HepG2 (cell line): ENCODE data around the gene SRXN1. TPM values are rescaled to one million over a fixed set of nuclear protein-coding genes. Genes with fewer than 3 reads are reported as not detected.

ENCODE experiments used
- DMTF1 ChIP-seq: sonication (generic); formaldehyde crosslinking; IDR thresholded peaks from 2 replicates; pipeline ENCODE4 v1.4.0; 2020; ENCODE audit warnings: mild to moderate bottlenecking, missing genetic modification reagents
- HMG20A ChIP-seq: IDR thresholded peaks from 2 replicates; pipeline ENCODE4 v1.6.1; 2016; ENCODE audit warnings: borderline replicate concordance
- HNF4A ChIP-seq: sonication (generic); formaldehyde crosslinking; IDR thresholded peaks from 2 replicates; pipeline ENCODE4 v1.4.0; 2020; ENCODE audit warnings: missing genetic modification reagents
- IRX3 ChIP-seq: sonication (generic); formaldehyde crosslinking; IDR thresholded peaks from 2 replicates; pipeline ENCODE4 v1.8.1; 2023; ENCODE audit warnings: mild to moderate bottlenecking, low read depth, missing genetic modification reagents, borderline replicate concordance
- MXD4 ChIP-seq: IDR thresholded peaks from 2 replicates; pipeline ENCODE4 v1.6.1; 2016; ENCODE audit warnings: mild to moderate bottlenecking, missing biosample characterization, missing genetic modification reagents
- PHB2 ChIP-seq: fragments of 450-650 bp; IDR thresholded peaks from 2 replicates; pipeline ENCODE4 v1.6.1; 2018; ENCODE audit not compliant: partially characterized antibody
- SIN3B ChIP-seq: fragments of 150-350 bp; IDR thresholded peaks from 2 replicates; pipeline ENCODE4 v1.6.1; 2014; ENCODE audit warnings: low read length
- STAT6 ChIP-seq: sonication (generic); formaldehyde crosslinking; IDR thresholded peaks from 2 replicates; pipeline ENCODE4 v1.4.0; 2020; ENCODE audit warnings: missing genetic modification reagents, mild to moderate bottlenecking, borderline replicate concordance
- TBX2 ChIP-seq: sonication (generic); formaldehyde crosslinking; IDR thresholded peaks from 2 replicates; pipeline ENCODE4 v1.5.0; 2020; ENCODE audit warnings: missing genetic modification reagents, mild to moderate bottlenecking, borderline replicate concordance
- ZNF274 ChIP-seq: sonication (generic); formaldehyde crosslinking; IDR thresholded peaks from 2 replicates; pipeline ENCODE4 v1.5.1; 2020; ENCODE audit warnings: mild to moderate bottlenecking, missing genetic modification reagents
- ZNF333 ChIP-seq: sonication (generic); formaldehyde crosslinking; IDR thresholded peaks from 2 replicates; pipeline ENCODE4 v1.4.0; 2020; ENCODE audit warnings: mild to moderate bottlenecking, missing genetic modification reagents, borderline replicate concordance
- ZNF432 ChIP-seq: sonication (generic); formaldehyde crosslinking; IDR thresholded peaks from 2 replicates; pipeline ENCODE4 v1.5.0; 2020; ENCODE audit warnings: missing genetic modification reagents, mild to moderate bottlenecking, borderline replicate concordance
- ZNF563 ChIP-seq: sonication (generic); formaldehyde crosslinking; IDR thresholded peaks from 2 replicates; pipeline ENCODE4 v1.8.0; 2022; ENCODE audit warnings: mild to moderate bottlenecking, moderate library complexity, missing genetic modification reagents
- polyA plus RNA-seq, 8 experiments: library from polyadenylated mRNA; depleted of rRNA in 3 of 8; stranded (reverse) in 7 of 8; unstranded in 1 of 8; fragments of >200 nt; fragmentation: Illumina TruSeq in 4 of 8; extraction: Trizol in 4 of 8; gene quantifications; 2 replicates each; pipeline versions ENCODE4 v1.2.1 to v1.2.3, GENCODE V29; 2011 to 2016; ENCODE audit warnings: low read depth in 4 of 8, missing spikeins in 1 of 8, mixed read lengths in 1 of 8; ENCODE audit not compliant: insufficient read depth in 1 of 8
- total RNA-seq, 5 experiments: library from RNA; depleted of rRNA; stranded (reverse); fragments of >200 nt; fragmentation: Illumina TruSeq; extraction: Trizol; gene quantifications; 2 replicates each; pipeline ENCODE4 v1.2.3, GENCODE V29; 2016; ENCODE audit warnings: low read depth in 1 of 5
- TF ChIP-seq, protein P1 (sequence below): sonication (generic); formaldehyde crosslinking; IDR thresholded peaks from 2 replicates; pipeline ENCODE4 v1.8.0; 2022; ENCODE audit warnings: missing genetic modification reagents, mild to moderate bottlenecking, inconsistent platforms, borderline replicate concordance
- TF ChIP-seq, protein P2 (sequence below): sonication (generic); formaldehyde crosslinking; IDR thresholded peaks from 2 replicates; pipeline ENCODE4 v1.5.0; 2020; ENCODE audit warnings: mild to moderate bottlenecking, missing genetic modification reagents, borderline replicate concordance

SRXN1 gene
- total and polyA plus RNA-seq, 2 of the 13 experiments (the other 11 are each of a cell fraction or from before 2014, with no cell fraction given) = 29.9 to 87.7 TPM

GRCh38 chr20:642398-643174 lies 10.4 kb downstream of the SRXN1 start (continued):
- TF ChIP-seq DMTF1 (CRISPR knock-in tag) = no peak
- no peak; the same call in 1 of the 2 replicates for TF ChIP-seq HMG20A (CRISPR knock-in tag)
- TF ChIP-seq MXD4 = no peak; the same call in 1 of the 2 replicates
- TF ChIP-seq STAT6 = no peak
- TF ChIP-seq TBX2 = peak; percentile 69; the same call in 1 of the 2 replicates
- TF ChIP-seq ZNF274 (CRISPR knock-in tag) = 0 out of 2 replicates have a peak, but pooled peaks have one; percentile 38
- no peak for TF ChIP-seq SIN3B
- 0 out of 2 replicates have a peak, but pooled peaks have one; percentile 1 for TF ChIP-seq ZNF432 (CRISPR knock-in tag)
- 0 out of 2 replicates have a peak, but pooled peaks have one; percentile 76 for TF ChIP-seq ZNF333 (CRISPR knock-in tag)
- TF ChIP-seq HNF4A (CRISPR knock-in tag) = peak; percentile 23; the same call in 1 of the 2 replicates
- no peak for TF ChIP-seq PHB2
- TF ChIP-seq, protein P1, sequence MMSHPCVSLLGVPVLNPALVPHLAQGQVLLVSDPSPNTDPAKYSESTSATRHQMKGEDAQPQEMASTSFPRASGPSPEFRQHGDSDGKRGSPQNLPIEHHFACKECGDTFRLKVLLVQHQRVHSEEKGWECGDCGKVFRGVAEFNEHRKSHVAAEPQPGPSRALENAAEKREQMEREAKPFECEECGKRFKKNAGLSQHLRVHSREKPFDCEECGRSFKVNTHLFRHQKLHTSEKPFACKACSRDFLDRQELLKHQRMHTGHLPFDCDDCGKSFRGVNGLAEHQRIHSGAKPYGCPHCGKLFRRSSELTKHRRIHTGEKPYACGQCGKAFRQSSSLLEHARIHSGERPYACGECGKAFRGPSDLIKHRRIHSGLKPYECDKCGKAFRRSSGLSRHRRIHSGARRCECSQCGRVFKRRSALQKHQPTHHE (CRISPR knock-in tag) = no peak
- TF ChIP-seq ZNF563 (CRISPR knock-in tag) = no peak
- TF ChIP-seq, protein P2, sequence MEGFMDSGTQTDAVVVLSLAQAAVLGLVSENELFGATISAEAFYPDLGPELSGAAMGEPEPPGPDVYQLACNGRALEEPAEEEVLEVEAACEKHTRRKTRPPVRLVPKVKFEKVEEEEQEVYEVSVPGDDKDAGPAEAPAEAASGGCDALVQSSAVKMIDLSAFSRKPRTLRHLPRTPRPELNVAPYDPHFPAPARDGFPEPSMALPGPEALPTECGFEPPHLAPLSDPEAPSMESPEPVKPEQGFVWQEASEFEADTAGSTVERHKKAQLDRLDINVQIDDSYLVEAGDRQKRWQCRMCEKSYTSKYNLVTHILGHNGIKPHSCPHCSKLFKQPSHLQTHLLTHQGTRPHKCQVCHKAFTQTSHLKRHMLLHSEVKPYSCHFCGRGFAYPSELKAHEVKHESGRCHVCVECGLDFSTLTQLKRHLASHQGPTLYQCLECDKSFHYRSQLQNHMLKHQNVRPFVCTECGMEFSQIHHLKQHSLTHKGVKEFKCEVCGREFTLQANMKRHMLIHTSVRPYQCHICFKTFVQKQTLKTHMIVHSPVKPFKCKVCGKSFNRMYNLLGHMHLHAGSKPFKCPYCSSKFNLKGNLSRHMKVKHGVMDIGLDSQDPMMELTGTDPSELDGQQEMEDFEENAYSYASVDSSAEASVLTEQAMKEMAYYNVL (CRISPR knock-in tag) = peak; percentile 78; the same call in 1 of the 2 replicates
- TF ChIP-seq IRX3 = no peak
